SK-N-SH treated with all-trans-retinoic acid at 6 μM for 48 hours (cell line): ENCODE results near the gene FRMD3.

Source experiments
- ARNTL ChIP-seq: fragments of 450-650 bp; formaldehyde crosslinking; IDR thresholded peaks from 2 replicates; pipeline ENCODE4 v1.5.0; 2020; ENCODE audit warnings: low read depth, mild to moderate bottlenecking, moderate library complexity, borderline replicate concordance
- ESRRG ChIP-seq: fragments of 250-450 bp; sonication (Bioruptor Pico); IDR thresholded peaks from 2 replicates; pipeline ENCODE4 v1.6.1; 2021; ENCODE audit warnings: mild to moderate bottlenecking
- ISL1 ChIP-seq: fragments of 250-450 bp; sonication (Bioruptor Pico); IDR thresholded peaks from 2 replicates; pipeline ENCODE4 v2.1.2; 2022; ENCODE audit warnings: mild to moderate bottlenecking, moderate library complexity
- RARB ChIP-seq: fragments of 250-450 bp; sonication (Bioruptor Pico); IDR thresholded peaks from 2 replicates; pipeline ENCODE4 v1.8.0; 2021; ENCODE audit warnings: mild to moderate bottlenecking, moderate library complexity
- ZFP3 ChIP-seq: fragments of 250-450 bp; sonication (Bioruptor Pico); IDR thresholded peaks from 2 replicates; pipeline ENCODE4 v1.5.0; 2020; ENCODE audit warnings: mild to moderate bottlenecking, moderate library complexity
- ZFP30 ChIP-seq: fragments of 450-650 bp; formaldehyde crosslinking; IDR thresholded peaks from 2 replicates; pipeline ENCODE4 v1.5.0; 2022; ENCODE audit warnings: mild to moderate bottlenecking, moderate library complexity
- ZNF565 ChIP-seq: fragments of 450-650 bp; formaldehyde crosslinking; conservative IDR thresholded peaks from 2 replicates; pipeline ENCODE4 v1.5.0; 2020; ENCODE audit warnings: low read depth, mild to moderate bottlenecking, moderate library complexity
- ZNF70 ChIP-seq: fragments of 450-650 bp; formaldehyde crosslinking; IDR thresholded peaks from 2 replicates; pipeline ENCODE4 v1.5.0; 2020; ENCODE audit warnings: mild to moderate bottlenecking, moderate library complexity
- TF ChIP-seq, protein P1 (sequence below): fragments of 250-450 bp; sonication (Bioruptor Pico); IDR thresholded peaks from 2 replicates; pipeline ENCODE4 v1.8.0; 2020; ENCODE audit warnings: mild to moderate bottlenecking, moderate library complexity, borderline replicate concordance
- TF ChIP-seq, protein P2 (sequence below): fragments of 250-450 bp; sonication (Bioruptor Pico); IDR thresholded peaks from 2 replicates; pipeline ENCODE4 v1.8.0; 2021; ENCODE audit warnings: low read depth, mild to moderate bottlenecking, moderate library complexity, borderline replicate concordance
- TF ChIP-seq, protein P3 (sequence below): fragments of 250-450 bp; sonication (Bioruptor Pico); IDR thresholded peaks from 2 replicates; pipeline ENCODE4 v1.5.1; 2020; ENCODE audit warnings: low read depth, mild to moderate bottlenecking, moderate library complexity

DNA sequence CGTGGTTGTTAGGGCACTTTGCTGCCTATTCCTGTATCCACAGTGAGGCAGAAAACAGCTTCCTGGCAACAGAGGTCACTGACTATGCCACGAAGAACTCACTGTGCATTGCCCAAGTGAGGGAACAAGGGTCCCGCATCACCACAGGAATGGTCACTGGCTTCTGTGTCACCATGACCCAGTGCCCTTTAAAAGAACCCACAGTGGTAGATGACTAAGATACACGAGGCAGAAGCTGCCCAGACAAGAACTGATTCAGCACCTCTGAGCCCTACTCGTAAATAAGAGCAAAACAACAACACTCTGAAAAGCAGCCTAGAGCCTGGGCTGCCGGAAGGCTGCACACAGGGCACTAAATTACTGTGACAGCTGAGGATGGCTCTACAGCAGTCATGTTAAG lies 238.6 kb downstream of the FRMD3 start:
- TF ChIP-seq ISL1 (no peak), ZFP30 (CRISPR knock-in tag) (no peak), ESRRG (no peak), RARB (CRISPR knock-in tag) (no peak), ARNTL (CRISPR knock-in tag) (no peak), ZNF70 (CRISPR knock-in tag) (no peak), ZNF565 (CRISPR knock-in tag) (no peak), ZFP3 (CRISPR knock-in tag) (no peak)
- TF ChIP-seq, protein P1, sequence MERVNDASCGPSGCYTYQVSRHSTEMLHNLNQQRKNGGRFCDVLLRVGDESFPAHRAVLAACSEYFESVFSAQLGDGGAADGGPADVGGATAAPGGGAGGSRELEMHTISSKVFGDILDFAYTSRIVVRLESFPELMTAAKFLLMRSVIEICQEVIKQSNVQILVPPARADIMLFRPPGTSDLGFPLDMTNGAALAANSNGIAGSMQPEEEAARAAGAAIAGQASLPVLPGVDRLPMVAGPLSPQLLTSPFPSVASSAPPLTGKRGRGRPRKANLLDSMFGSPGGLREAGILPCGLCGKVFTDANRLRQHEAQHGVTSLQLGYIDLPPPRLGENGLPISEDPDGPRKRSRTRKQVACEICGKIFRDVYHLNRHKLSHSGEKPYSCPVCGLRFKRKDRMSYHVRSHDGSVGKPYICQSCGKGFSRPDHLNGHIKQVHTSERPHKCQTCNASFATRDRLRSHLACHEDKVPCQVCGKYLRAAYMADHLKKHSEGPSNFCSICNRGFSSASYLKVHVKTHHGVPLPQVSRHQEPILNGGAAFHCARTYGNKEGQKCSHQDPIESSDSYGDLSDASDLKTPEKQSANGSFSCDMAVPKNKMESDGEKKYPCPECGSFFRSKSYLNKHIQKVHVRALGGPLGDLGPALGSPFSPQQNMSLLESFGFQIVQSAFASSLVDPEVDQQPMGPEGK (CRISPR knock-in tag) = no peak
- TF ChIP-seq, protein P2, sequence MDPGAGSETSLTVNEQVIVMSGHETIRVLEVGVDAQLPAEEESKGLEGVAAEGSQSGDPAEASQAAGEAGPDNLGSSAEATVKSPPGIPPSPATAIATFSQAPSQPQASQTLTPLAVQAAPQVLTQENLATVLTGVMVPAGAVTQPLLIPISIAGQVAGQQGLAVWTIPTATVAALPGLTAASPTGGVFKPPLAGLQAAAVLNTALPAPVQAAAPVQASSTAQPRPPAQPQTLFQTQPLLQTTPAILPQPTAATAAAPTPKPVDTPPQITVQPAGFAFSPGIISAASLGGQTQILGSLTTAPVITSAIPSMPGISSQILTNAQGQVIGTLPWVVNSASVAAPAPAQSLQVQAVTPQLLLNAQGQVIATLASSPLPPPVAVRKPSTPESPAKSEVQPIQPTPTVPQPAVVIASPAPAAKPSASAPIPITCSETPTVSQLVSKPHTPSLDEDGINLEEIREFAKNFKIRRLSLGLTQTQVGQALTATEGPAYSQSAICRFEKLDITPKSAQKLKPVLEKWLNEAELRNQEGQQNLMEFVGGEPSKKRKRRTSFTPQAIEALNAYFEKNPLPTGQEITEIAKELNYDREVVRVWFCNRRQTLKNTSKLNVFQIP (CRISPR knock-in tag) = no peak
- TF ChIP-seq, protein P3, sequence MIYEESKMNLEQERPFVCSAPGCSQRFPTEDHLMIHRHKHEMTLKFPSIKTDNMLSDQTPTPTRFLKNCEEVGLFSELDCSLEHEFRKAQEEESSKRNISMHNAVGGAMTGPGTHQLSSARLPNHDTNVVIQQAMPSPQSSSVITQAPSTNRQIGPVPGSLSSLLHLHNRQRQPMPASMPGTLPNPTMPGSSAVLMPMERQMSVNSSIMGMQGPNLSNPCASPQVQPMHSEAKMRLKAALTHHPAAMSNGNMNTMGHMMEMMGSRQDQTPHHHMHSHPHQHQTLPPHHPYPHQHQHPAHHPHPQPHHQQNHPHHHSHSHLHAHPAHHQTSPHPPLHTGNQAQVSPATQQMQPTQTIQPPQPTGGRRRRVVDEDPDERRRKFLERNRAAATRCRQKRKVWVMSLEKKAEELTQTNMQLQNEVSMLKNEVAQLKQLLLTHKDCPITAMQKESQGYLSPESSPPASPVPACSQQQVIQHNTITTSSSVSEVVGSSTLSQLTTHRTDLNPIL = no peak
